Measurements from ENCODE around the gene ITFG1. TPM values are rescaled to one million over a fixed set of nuclear protein-coding genes. Genes with fewer than 3 reads are reported as not detected.

ITFG1 gene
- total RNA-seq (2014; rRNA removed; shearing (Covaris generic); ENCODE audit: low replicate concordance): 18.0 and 38.3 TPM in 2 replicates

- no peaks in the 10 kb centered on the region for H3K9me3 ChIP-seq
- no peaks in the 10 kb centered on the region for H3K36me3 ChIP-seq
- peak; percentile 95 for DNase-seq
- H3K27me3 ChIP-seq: no peaks in the 10 kb centered on the region
- peak within 1 kb of the TSS; percentile 78 for H3K4me3 ChIP-seq
Measured at GRCh38 chr16:47460711-47461597, at the start of gene ITFG1, which contains the start of gene PHKB. Gene ITFG1, minus strand, starts transcription at chr16:47461063. Its CDS starts 18 bp downstream, at chr16:47461045. Gene PHKB, plus strand, starts transcription at chr16:47461331. Its CDS starts 20 bp downstream, at chr16:47461351.

GRCh38 chr16:47507701-47508100 lies 46.8 kb upstream of the ITFG1 start:
- Histone ChIP-seq H3K27me3 (no peaks in the 10 kb centered on the region), H3K36me3 (no peaks in the 10 kb centered on the region), H3K4me3 (no peak overlapping the region), H3K9me3 (no peaks in the 10 kb centered on the region)
- no peak for DNase-seq

GRCh38 chr16:47506800-47507199 lies 45.9 kb upstream of the ITFG1 start:
- Histone ChIP-seq H3K36me3 (no peaks in the 10 kb centered on the region), H3K9me3 (no peaks in the 10 kb centered on the region)

GRCh38 chr16:47504599-47504998 lies 43.7 kb upstream of the ITFG1 start:
- Histone ChIP-seq H3K9me3 (no peaks in the 10 kb centered on the region), H3K27me3 (no peaks in the 10 kb centered on the region), H3K36me3 (no peaks in the 10 kb centered on the region), H3K4me3 (no peak overlapping the region)
- no peak for DNase-seq

More at GRCh38 chr16:47506800-47507199, 45.9 kb upstream of the ITFG1 start:
- DNase-seq: no peak
- Histone ChIP-seq H3K4me3 (no peak overlapping the region), H3K27me3 (no peaks in the 10 kb centered on the region)

- H3K36me3 ChIP-seq: no peaks in the 10 kb centered on the region
- H3K4me3 ChIP-seq: no peak overlapping the region
- no peaks in the 10 kb centered on the region for H3K27me3 ChIP-seq
Measured at GRCh38 chr16:47503936-47504335, 43.1 kb upstream of the ITFG1 start.

GRCh38 chr16:47499700-47500264 lies 38.9 kb upstream of the ITFG1 start:
- Histone ChIP-seq H3K36me3 (no peaks in the 10 kb centered on the region), H3K4me3 (no peak overlapping the region), H3K27me3 (no peaks in the 10 kb centered on the region), H3K9me3 (no peaks in the 10 kb centered on the region)
- DNase-seq: no peak

More at GRCh38 chr16:47503936-47504335, 43.1 kb upstream of the ITFG1 start:
- H3K9me3 ChIP-seq: no peaks in the 10 kb centered on the region
- no peak for DNase-seq

GRCh38 chr16:47499080-47499699 lies 38.3 kb upstream of the ITFG1 start:
- Histone ChIP-seq H3K27me3 (no peaks in the 10 kb centered on the region), H3K4me3 (no peak overlapping the region), H3K36me3 (no peaks in the 10 kb centered on the region), H3K9me3 (no peaks in the 10 kb centered on the region)
- DNase-seq: no peak

GRCh38 chr16:47493381-47494337 lies 32.8 kb upstream of the ITFG1 start:
- Histone ChIP-seq H3K36me3 (no peaks in the 10 kb centered on the region), H3K4me3 (no peak overlapping the region), H3K9me3 (0 out of 2 replicates have a peak, but pooled peaks cover 2% of the 10 kb centered on the region), H3K27me3 (no peaks in the 10 kb centered on the region)
- no peak for DNase-seq

- Histone ChIP-seq H3K9me3 (0 out of 2 replicates have a peak, but pooled peaks cover 2% of the 10 kb centered on the region), H3K4me3 (no peak overlapping the region), H3K27me3 (no peaks in the 10 kb centered on the region), H3K36me3 (no peaks in the 10 kb centered on the region)
- DNase-seq: no peak
Measured at GRCh38 chr16:47492428-47493377, 31.8 kb upstream of the ITFG1 start.

- Histone ChIP-seq H3K9me3 (0 out of 2 replicates have a peak, but pooled peaks cover 2% of the 10 kb centered on the region), H3K4me3 (no peak overlapping the region), H3K36me3 (no peaks in the 10 kb centered on the region), H3K27me3 (no peaks in the 10 kb centered on the region)
- no peak for DNase-seq
Measured at GRCh38 chr16:47492036-47492427, 31.2 kb upstream of the ITFG1 start.

GRCh38 chr16:47490471-47490870 lies 29.6 kb upstream of the ITFG1 start:
- Histone ChIP-seq H3K9me3 (0 out of 2 replicates have a peak, but pooled peaks cover 2% of the 10 kb centered on the region), H3K36me3 (no peaks in the 10 kb centered on the region), H3K27me3 (no peaks in the 10 kb centered on the region), H3K4me3 (no peak overlapping the region)
- DNase-seq: no peak

- Histone ChIP-seq H3K27me3 (no peaks in the 10 kb centered on the region), H3K36me3 (no peaks in the 10 kb centered on the region), H3K4me3 (no peak overlapping the region), H3K9me3 (0 out of 2 replicates have a peak, but pooled peaks cover 2% of the 10 kb centered on the region)
- no peak for DNase-seq
Measured at GRCh38 chr16:47488051-47488450, 27.2 kb upstream of the ITFG1 start.

- H3K9me3 ChIP-seq: 0 out of 2 replicates have a peak, but pooled peaks cover 2% of the 10 kb centered on the region
- H3K36me3 ChIP-seq: no peaks in the 10 kb centered on the region
- no peak for DNase-seq
- H3K27me3 ChIP-seq: no peaks in the 10 kb centered on the region
- H3K4me3 ChIP-seq: no peak overlapping the region
Measured at GRCh38 chr16:47486856-47487255, 26.0 kb upstream of the ITFG1 start.

GRCh38 chr16:47483616-47484015 lies 22.8 kb upstream of the ITFG1 start:
- H3K27me3 ChIP-seq: no peaks in the 10 kb centered on the region
- no peaks in the 10 kb centered on the region for H3K36me3 ChIP-seq
- no peaks in the 10 kb centered on the region for H3K9me3 ChIP-seq
- no peak for DNase-seq
- H3K4me3 ChIP-seq: no peak overlapping the region

- no peak for DNase-seq
- Histone ChIP-seq H3K4me3 (no peak overlapping the region), H3K9me3 (no peaks in the 10 kb centered on the region), H3K27me3 (no peaks in the 10 kb centered on the region), H3K36me3 (no peaks in the 10 kb centered on the region)
Measured at GRCh38 chr16:47481698-47482374, 21.0 kb upstream of the ITFG1 start.

Measured in MG63 (cell line).